PC-3 (cell line): ENCODE data around the gene KCNJ6.
A peak's percentile ranks its signal among the peaks of the same experiment; 100 is the strongest.

Experiments
- EZH2 ChIP-seq: fragments of 300-600 bp; sonication (generic); IDR thresholded peaks from one replicate; pipeline ENCODE4 v1.6.1; 2017; ENCODE audit warnings: antibody characterized with exemption, mild to moderate bottlenecking, low read length; ENCODE audit not compliant: unreplicated experiment
- EZH2phosphoT487 ChIP-seq: fragments of 300-600 bp; sonication (generic); IDR thresholded peaks from 2 replicates; pipeline ENCODE4 v1.6.1; 2018; ENCODE audit warnings: mild to moderate bottlenecking, antibody characterized with exemption, low read length, borderline replicate concordance
- TF ChIP-seq, protein P1 (sequence below): fragments of 300-600 bp; sonication (generic); conservative IDR thresholded peaks from 2 replicates; pipeline ENCODE4 v1.5.1; 2017; ENCODE audit warnings: antibody characterized with exemption, low read depth, mild to moderate bottlenecking, low read length

DNA sequence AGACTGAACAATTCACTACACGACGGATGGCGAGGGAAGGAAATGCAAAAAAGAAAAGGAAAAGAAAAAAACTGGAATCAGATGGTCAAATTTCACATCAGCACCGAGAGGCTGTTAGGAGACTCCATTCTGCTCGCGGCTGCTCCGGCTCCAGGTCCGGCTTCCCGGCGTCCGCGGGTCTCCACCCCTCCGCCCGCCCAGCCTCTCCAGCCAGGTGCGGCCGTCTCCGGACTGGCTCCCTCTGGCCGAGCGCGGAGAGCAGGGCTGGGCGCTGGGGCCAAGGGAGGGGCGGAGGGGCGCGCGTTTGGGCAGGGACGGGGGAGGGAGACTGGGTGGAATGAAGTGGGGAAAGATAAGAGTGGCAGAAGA is 332 bp downstream of the KCNJ6 start:
- TF ChIP-seq, protein P1, sequence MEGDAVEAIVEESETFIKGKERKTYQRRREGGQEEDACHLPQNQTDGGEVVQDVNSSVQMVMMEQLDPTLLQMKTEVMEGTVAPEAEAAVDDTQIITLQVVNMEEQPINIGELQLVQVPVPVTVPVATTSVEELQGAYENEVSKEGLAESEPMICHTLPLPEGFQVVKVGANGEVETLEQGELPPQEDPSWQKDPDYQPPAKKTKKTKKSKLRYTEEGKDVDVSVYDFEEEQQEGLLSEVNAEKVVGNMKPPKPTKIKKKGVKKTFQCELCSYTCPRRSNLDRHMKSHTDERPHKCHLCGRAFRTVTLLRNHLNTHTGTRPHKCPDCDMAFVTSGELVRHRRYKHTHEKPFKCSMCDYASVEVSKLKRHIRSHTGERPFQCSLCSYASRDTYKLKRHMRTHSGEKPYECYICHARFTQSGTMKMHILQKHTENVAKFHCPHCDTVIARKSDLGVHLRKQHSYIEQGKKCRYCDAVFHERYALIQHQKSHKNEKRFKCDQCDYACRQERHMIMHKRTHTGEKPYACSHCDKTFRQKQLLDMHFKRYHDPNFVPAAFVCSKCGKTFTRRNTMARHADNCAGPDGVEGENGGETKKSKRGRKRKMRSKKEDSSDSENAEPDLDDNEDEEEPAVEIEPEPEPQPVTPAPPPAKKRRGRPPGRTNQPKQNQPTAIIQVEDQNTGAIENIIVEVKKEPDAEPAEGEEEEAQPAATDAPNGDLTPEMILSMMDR = no peak
- TF ChIP-seq EZH2 (peak; percentile 68), EZH2phosphoT487 (peak; percentile 30; the same call in 1 of the 2 replicates)
